ENCODE results near the gene CRHR1. TPM values are rescaled to one million over a fixed set of nuclear protein-coding genes. Genes with fewer than 3 reads are reported as not detected.

Gene CRHR1
- total and polyA plus RNA-seq, 2 experiments from 2014 or later = not detected

- no peaks in the 10 kb centered on the region for H3K9me2 ChIP-seq (ENCODE audit: insufficient read depth)
- 13 to 15% methylated on average over 8 of the region's 8 CpGs for WGBS, 2 experiments (ENCODE audit: low coverage in 1 of 2, low lambda C conversion rate in 2 of 2, missing lambda C conversion rate in 2 of 2)
- DNase-seq = no peak
- H4K20me1 ChIP-seq (ENCODE audit: insufficient read depth) = no peaks in the 10 kb centered on the region
- no peaks in the 10 kb centered on the region for H3K4me1 ChIP-seq (ENCODE audit: insufficient read depth)
- H3K4me3 ChIP-seq = no peak overlapping the region
- H3K4me2 ChIP-seq (ENCODE audit: unreplicated experiment) = no peak overlapping the region
- peaks cover 37% of the 10 kb centered on the region for H3K27me3 ChIP-seq (replicated peaks; ENCODE audit: insufficient read depth)
- no peak overlapping the region for H3K27ac ChIP-seq
- H3K9ac ChIP-seq = no peak overlapping the region
- H2AFZ ChIP-seq = no peak overlapping the region
- TF ChIP-seq EZH2 (IDR thresholded peaks at IDR 0.05; ENCODE audit: insufficient read depth, poor library complexity, severe bottlenecking) (no peak), EZH2phosphoT487 (IDR thresholded peaks at IDR 0.05; ENCODE audit: insufficient read depth, low read depth) (no peak)
- no peaks in the 10 kb centered on the region for H3K79me2 ChIP-seq (ENCODE audit: insufficient read depth)
- H3F3A ChIP-seq (ENCODE audit: insufficient read depth) = no peaks in the 10 kb centered on the region
- in situ Hi-C loops (cut with MboI) = no loop called here
- H3K9me3 ChIP-seq (ENCODE audit: low read depth) = no peaks in the 10 kb centered on the region
- H3K36me3 ChIP-seq (ENCODE audit: low read depth) = no peaks in the 10 kb centered on the region
Measured at GRCh38 chr17:45801421-45801820, 17.3 kb downstream of the CRHR1 start.

DNA sequence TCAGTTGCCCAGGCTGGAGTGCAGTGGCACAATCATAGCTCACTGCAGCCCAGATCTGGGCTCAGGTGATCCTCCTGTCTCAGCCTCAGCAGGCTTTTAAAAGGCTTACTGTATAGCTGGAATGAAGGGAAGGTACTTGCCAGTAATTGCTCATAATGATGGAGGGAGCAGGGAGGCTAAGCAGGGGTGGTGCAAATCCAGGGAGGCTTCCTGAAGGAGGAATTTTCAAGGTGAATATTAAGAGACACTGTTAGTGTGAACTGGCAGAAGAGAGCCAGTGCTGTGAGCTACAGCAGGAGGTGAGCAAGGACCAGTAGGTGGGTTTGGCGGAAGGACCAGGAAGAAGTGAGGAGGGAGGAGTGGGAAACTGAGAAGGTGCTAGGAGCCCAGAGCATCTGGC is 24.7 kb downstream of the CRHR1 start:
- 76 to 88% methylated on average over 1 of the region's 1 CpG for whole genome bisulfite sequencing, 2 experiments (ENCODE audit: low coverage in 1 of 2, low lambda C conversion rate in 2 of 2, missing lambda C conversion rate in 2 of 2)
- in situ Hi-C loops (cut with MboI) = no loop called here
- no peak overlapping the region for H3K4me2 ChIP-seq (ENCODE audit: unreplicated experiment)
- no peaks in the 10 kb centered on the region for H3K36me3 ChIP-seq (ENCODE audit: low read depth)
- DNase-seq = no peak
- TF ChIP-seq EZH2phosphoT487 (IDR thresholded peaks at IDR 0.05; ENCODE audit: insufficient read depth, low read depth) (no peak), EZH2 (IDR thresholded peaks at IDR 0.05; ENCODE audit: insufficient read depth, poor library complexity, severe bottlenecking) (no peak)
- no peak overlapping the region for H3K9ac ChIP-seq
- H3F3A ChIP-seq (ENCODE audit: insufficient read depth) = no peaks in the 10 kb centered on the region
- H4K20me1 ChIP-seq (ENCODE audit: insufficient read depth) = no peaks in the 10 kb centered on the region
- H3K27me3 ChIP-seq (replicated peaks; ENCODE audit: insufficient read depth) = peaks cover 20% of the 10 kb centered on the region; the same call in 1 of the 2 replicates
- H2AFZ ChIP-seq = no peak overlapping the region
- no peaks in the 10 kb centered on the region for H3K79me2 ChIP-seq (ENCODE audit: insufficient read depth)
- H3K9me2 ChIP-seq (ENCODE audit: insufficient read depth) = no peaks in the 10 kb centered on the region
- H3K9me3 ChIP-seq (ENCODE audit: low read depth) = no peaks in the 10 kb centered on the region
- no peak overlapping the region for H3K27ac ChIP-seq
- H3K4me1 ChIP-seq (ENCODE audit: insufficient read depth) = no peaks in the 10 kb centered on the region
- no peak overlapping the region for H3K4me3 ChIP-seq

- TF ChIP-seq EZH2phosphoT487 (IDR thresholded peaks at IDR 0.05; ENCODE audit: insufficient read depth, low read depth) = no peak
- no peak for TF ChIP-seq EZH2 (IDR thresholded peaks at IDR 0.05; ENCODE audit: insufficient read depth, poor library complexity, severe bottlenecking)
- Histone ChIP-seq H2AFZ (no peak overlapping the region), H3K27me3 (replicated peaks; ENCODE audit: insufficient read depth) (peaks cover 17% of the 10 kb centered on the region; the same call in 1 of the 2 replicates), H3K9ac (no peak overlapping the region), H3K27ac (no peak overlapping the region), H3K9me3 (ENCODE audit: low read depth) (no peaks in the 10 kb centered on the region), H3K4me1 (ENCODE audit: insufficient read depth) (no peaks in the 10 kb centered on the region), H3F3A (ENCODE audit: insufficient read depth) (no peaks in the 10 kb centered on the region), H4K20me1 (ENCODE audit: insufficient read depth) (no peaks in the 10 kb centered on the region), H3K9me2 (ENCODE audit: insufficient read depth) (no peaks in the 10 kb centered on the region), H3K4me3 (no peak overlapping the region), H3K4me2 (ENCODE audit: unreplicated experiment) (no peak overlapping the region), H3K79me2 (ENCODE audit: insufficient read depth) (no peaks in the 10 kb centered on the region), H3K36me3 (ENCODE audit: low read depth) (no peaks in the 10 kb centered on the region)
- in situ Hi-C loops (cut with MboI) = no loop called here
- WGBS, 2 experiments (ENCODE audit: low coverage in 1 of 2, low lambda C conversion rate in 2 of 2, missing lambda C conversion rate in 2 of 2) = 37 to 40% methylated on average over 8 to 15 of the region's 15 CpGs
- no peak for DNase-seq
Measured at GRCh38 chr17:45809499-45809898, 25.4 kb downstream of the CRHR1 start.

GRCh38 chr17:45812102-45812501 is 28.0 kb downstream of the CRHR1 start:
- Histone ChIP-seq H3K27me3 (replicated peaks; ENCODE audit: insufficient read depth) (0 out of 2 replicates have a peak, but pooled peaks cover 10% of the 10 kb centered on the region), H3K4me3 (no peak overlapping the region), H3K79me2 (ENCODE audit: insufficient read depth) (no peaks in the 10 kb centered on the region), H2AFZ (no peak overlapping the region), H3K9ac (no peak overlapping the region), H3K9me3 (ENCODE audit: low read depth) (no peaks in the 10 kb centered on the region), H3K4me2 (ENCODE audit: unreplicated experiment) (no peak overlapping the region), H3K36me3 (ENCODE audit: low read depth) (no peaks in the 10 kb centered on the region), H3F3A (ENCODE audit: insufficient read depth) (no peaks in the 10 kb centered on the region), H3K4me1 (ENCODE audit: insufficient read depth) (no peaks in the 10 kb centered on the region), H3K27ac (no peak overlapping the region), H4K20me1 (ENCODE audit: insufficient read depth) (no peaks in the 10 kb centered on the region), H3K9me2 (ENCODE audit: insufficient read depth) (no peaks in the 10 kb centered on the region)
- DNase-seq = peak; percentile 41
- in situ Hi-C loops (cut with MboI) = no loop called here
- 58 to 59% methylated on average over 3 of the region's 3 CpGs for whole genome bisulfite sequencing, 2 experiments (ENCODE audit: low coverage in 1 of 2, low lambda C conversion rate in 2 of 2, missing lambda C conversion rate in 2 of 2)
- TF ChIP-seq EZH2 (IDR thresholded peaks at IDR 0.05; ENCODE audit: insufficient read depth, poor library complexity, severe bottlenecking) (no peak), EZH2phosphoT487 (IDR thresholded peaks at IDR 0.05; ENCODE audit: insufficient read depth, low read depth) (no peak)

Measured in GM23248 (cell line).